HL-60 (cell line): ENCODE data around the gene ZFYVE9.
A peak's percentile ranks its signal among the peaks of the same experiment; 100 is the strongest.

Experiments
- DNase-seq, 2 experiments: peaks; one replicate each; pipeline ENCODE4 v3.0.0-alpha.2; 2010 to 2020; ENCODE audit warnings: low read depth in 1 of 2, low spot score in 1 of 2
- H3K27ac ChIP-seq: fragments of 250-450 bp; sonication (Bioruptor Pico); replicated peaks from 2 replicates; pipeline ENCODE4 v1.5.1; 2020; ENCODE audit warnings: mild to moderate bottlenecking, moderate library complexity
- H3K27me3 ChIP-seq: fragments of 250-450 bp; sonication (Bioruptor Pico); 2 replicates; pipeline ENCODE4 v1.5.1; 2021; ENCODE audit warnings: mild to moderate bottlenecking, moderate library complexity; ENCODE audit not compliant: insufficient read depth, poor library complexity, severe bottlenecking
- H3K4me3 ChIP-seq: replicated peaks from 2 replicates; pipeline ENCODE4 v1.5.1; 2011; ENCODE audit warnings: mild to moderate bottlenecking, control low read depth, low read length; ENCODE audit not compliant: insufficient read depth
- CTCF ChIP-seq: IDR thresholded peaks from one replicate; pipeline ENCODE4 v1.5.1; 2011; ENCODE audit warnings: low read length, control low read depth, inconsistent platforms; ENCODE audit not compliant: insufficient read depth
- GABPA ChIP-seq: IDR thresholded peaks from 2 replicates; pipeline ENCODE4 v1.6.1; 2012; ENCODE audit warnings: low read depth
- POLR2AphosphoS5 ChIP-seq: IDR thresholded peaks from 2 replicates; pipeline ENCODE4 v1.6.1; 2012; ENCODE audit warnings: low read depth
- REST ChIP-seq: IDR thresholded peaks from 2 replicates; pipeline ENCODE4 v1.6.1; 2012; ENCODE audit warnings: low read depth; ENCODE audit not compliant: insufficient replicate concordance
- SPI1 ChIP-seq: IDR thresholded peaks from 2 replicates; pipeline ENCODE4 v1.6.1; 2012; ENCODE audit warnings: low read depth, mild to moderate bottlenecking, borderline replicate concordance

ZFYVE9 gene

GRCh38 chr1:52348704-52349300 lies 206.9 kb downstream of the ZFYVE9 start:
- Histone ChIP-seq H3K27ac (no peak overlapping the region), H3K27me3 (no peaks in the 10 kb centered on the region), H3K4me3 (no peak overlapping the region)
- TF ChIP-seq CTCF (no peak), GABPA (no peak), POLR2AphosphoS5 (no peak)
- peak in 1 of 2 experiments; percentile 48 for DNase-seq

- Histone ChIP-seq H3K27ac (no peak overlapping the region), H3K4me3 (no peak overlapping the region), H3K27me3 (no peaks in the 10 kb centered on the region)
- TF ChIP-seq REST = no peak
- TF ChIP-seq SPI1 = no peak
- DNase-seq = no peak
These were observed 210.8 kb downstream of the ZFYVE9 start for GRCh38 chr1:52352690-52353089.

- TF ChIP-seq CTCF (no peak), SPI1 (no peak), REST (no peak), POLR2AphosphoS5 (no peak), GABPA (no peak)
- H3K4me3 ChIP-seq = no peak overlapping the region
- no peak overlapping the region for H3K27ac ChIP-seq
- no peaks in the 10 kb centered on the region for H3K27me3 ChIP-seq
- no peak for DNase-seq
These were observed 213.5 kb downstream of the ZFYVE9 start for GRCh38 chr1:52355436-52355835.

GRCh38 chr1:52355847-52356505 lies 214.1 kb downstream of the ZFYVE9 start:
- no peak for DNase-seq
- Histone ChIP-seq H3K27me3 (no peaks in the 10 kb centered on the region), H3K27ac (no peak overlapping the region), H3K4me3 (no peak overlapping the region)
- TF ChIP-seq SPI1 = no peak
- no peak for TF ChIP-seq GABPA
- TF ChIP-seq REST = no peak
- TF ChIP-seq POLR2AphosphoS5 = no peak
- no peak for TF ChIP-seq CTCF
